Measurements from ENCODE around the gene FUNDC1.
"Not testable (repeated sequence)": the region's sequence is repeated elsewhere in the genome, so short reads cannot be mapped to it uniquely, and the experiment has no call there.

The FUNDC1 gene

GRCh38 chrX:44542567-44543325 lies at the start of gene FUNDC1:
TSS of gene FUNDC1 (minus strand) at chrX:44542859. CDS start at chrX:44542832, 27 bp downstream.
- peak; percentile 86 for DNase-seq

DNA sequence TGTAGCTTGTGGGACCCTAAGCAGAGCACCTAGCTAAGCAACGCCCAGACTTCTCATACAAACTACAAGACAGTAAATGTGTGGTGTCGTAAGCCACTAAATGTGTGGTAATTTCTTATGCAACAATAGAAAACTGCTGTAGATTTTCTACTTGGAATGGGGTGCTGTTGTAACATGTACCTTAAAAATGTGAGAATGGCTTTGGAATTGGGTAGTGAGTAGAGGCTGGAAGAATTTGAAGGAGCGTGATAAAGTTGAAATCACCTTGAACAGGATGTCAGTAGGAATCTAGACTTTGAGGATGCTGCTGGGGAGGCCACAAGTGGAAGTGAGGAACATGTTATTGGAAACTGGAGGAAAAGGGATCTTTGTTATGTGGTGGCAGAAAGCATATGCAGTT lies 43.2 kb upstream of the FUNDC1 start:
- DNase-seq, result no peak

DNA sequence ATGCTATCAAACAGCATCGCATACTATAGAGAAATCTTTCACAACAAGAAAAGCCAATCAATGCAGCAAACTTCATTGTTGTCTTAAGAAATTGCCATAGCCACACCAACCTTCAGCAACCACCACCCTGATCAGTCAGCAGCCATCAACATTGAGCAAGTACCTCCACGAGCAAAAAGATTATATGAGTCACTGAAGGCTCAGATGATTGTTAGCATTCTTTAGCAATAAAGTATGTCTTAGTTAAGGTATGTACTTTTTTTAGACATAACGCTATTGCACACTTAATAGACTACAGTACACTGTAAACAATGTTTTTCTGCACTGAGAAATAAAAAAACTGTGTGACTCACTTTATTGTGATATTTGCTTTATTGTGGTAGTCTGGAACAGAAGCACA lies 37.8 kb upstream of the FUNDC1 start:
- peak; percentile 67 for DNase-seq

GRCh38 chrX:44572340-44572938 lies 29.8 kb upstream of the FUNDC1 start:
- DNase-seq, result no peak

DNA sequence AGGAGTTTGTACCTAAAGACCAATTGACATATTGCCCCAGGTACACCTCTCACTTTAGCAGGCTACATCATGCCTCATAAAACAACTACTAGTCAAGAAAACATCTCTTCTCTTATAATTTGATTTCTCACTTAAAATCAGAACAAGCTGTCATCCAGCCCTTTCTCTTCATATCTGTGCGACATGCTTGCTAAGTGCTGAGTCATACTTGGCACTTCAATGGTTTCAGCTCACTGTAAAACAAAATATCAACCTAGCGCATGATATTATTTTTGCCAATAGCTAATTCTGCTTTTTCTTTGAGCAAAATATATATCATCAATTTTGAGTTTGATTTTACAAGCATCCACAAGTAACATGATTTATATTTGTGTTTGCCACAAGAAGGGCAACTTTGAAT lies 27.9 kb upstream of the FUNDC1 start:
- DNase-seq, result no peak

GRCh38 chrX:44569122-44569521 lies 26.5 kb upstream of the FUNDC1 start:
- DNase-seq, result no peak

DNA sequence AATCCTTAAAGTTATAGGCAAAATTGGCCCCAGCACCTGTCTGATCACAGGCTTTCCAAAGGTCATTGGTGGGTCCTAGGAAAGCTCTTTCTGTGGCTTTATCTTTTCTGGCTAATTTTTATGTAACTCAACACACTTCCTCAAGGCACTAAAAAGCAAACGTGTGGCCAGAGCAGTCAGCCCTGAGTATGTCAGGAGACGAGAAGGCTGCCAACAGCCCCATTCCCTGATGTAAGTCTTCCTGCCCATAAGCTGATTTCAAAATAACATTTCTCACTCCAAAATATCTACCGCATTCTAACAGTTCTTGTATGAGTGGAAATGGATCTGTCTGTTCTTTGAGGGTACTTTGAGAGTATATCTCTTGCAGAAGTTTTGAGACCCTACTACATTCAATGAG lies 25.5 kb upstream of the FUNDC1 start:
- peak; percentile 15 for DNase-seq

DNA sequence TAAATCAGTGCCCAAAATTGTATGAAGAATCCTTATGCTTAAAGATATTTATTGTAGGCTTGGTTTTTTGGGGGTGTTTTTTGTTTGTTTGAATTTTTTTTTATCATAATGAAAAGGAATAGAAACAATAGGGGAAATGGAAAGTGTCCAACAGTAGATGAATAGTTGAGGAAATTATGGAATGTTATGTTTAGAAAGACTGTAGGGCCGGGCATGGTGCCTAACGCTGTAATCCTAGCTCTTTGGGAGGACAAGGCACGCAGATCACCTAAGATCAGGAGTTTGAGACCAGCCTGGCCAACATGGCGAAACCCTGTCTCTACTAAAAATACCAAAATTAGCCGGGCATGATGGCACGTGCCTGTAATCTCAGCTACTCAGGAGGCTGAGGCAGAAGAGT lies 19.2 kb upstream of the FUNDC1 start:
- not testable (repeated sequence) for DNase-seq

- DNase-seq, result no peak
Measured at GRCh38 chrX:44550563-44550962, 7.9 kb upstream of the FUNDC1 start.

DNA sequence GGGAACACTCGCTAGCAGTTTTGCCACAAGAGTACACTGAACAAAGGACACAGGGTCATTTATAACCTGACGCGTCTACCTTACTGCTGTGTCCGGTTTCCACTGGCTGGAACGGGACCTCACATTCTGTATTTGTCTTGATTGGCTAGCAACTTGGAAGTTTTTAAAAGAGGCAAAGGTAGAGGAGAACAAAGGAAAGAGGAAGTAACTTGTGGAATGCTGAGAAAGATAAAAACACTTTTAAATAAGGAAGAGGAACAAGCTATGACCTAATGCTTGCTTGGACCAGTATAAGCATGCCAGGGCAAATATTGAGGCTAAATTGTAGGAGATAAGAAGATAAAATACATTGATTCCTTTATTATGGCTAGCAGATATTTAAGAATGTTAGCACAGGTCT lies 2.8 kb upstream of the FUNDC1 start:
- not testable (repeated sequence) for DNase-seq

DNA sequence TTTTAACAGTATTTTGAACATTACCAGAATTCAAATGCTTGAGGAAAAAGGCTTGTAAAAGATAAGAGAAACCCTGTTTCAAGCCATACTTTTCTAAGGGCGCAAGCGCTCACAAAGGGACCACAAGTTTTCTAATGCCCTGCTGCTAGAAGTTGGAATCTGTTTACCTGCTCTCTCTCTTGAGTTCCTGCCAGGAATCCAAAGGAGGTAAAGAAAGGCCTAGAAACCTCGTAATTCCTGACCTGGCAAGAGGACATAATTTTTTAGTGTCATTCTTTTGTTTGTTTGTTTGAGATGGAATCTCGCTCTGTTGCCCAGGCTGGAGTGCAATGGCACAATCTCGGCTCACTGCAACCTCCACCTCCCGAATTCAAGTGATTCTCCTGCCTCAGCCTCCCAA lies 1.4 kb upstream of the FUNDC1 start:
- DNase-seq, result no peak

DNA sequence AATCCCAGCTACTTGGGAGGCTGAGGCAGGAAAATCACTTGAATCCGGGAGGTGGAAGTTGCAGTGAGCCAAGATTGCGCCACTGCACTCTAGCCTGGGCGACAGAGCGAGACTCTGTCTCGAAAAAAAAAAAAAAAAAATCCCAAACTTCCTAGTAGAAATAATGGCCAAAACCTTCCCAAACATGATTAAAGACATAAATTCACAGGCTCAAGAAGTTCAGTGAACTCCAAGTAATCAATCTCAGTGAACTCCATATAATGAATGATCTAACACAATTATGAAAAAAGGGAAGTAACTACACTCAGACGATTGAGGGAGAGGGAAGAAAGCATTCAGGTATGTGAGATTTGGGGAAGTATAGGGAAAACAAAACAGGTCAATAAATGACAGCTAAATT lies 6.5 kb downstream of the FUNDC1 start:
- no peak for DNase-seq

DNA sequence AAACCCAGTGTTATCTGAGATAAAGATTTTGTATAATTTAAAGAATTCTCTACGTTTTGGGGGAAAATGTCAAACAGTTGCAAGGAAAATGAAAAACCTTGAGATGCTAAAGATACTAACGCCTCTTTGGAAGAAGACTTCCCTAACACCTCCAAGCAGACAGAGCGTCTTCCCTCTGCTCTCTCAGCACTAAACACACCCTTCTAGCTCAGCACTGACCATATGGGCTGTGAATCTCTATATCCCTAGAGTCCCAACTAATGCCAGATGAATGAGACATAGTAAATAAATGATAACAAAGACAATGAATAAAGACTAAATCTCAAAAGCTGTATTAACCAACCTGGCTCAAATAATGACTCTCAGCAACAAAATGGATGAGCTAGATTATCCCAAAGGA lies 13.3 kb downstream of the FUNDC1 start:
- no peak for DNase-seq

GRCh38 chrX:44514272-44514671 lies 28.4 kb downstream of the FUNDC1 start:
- no peak for DNase-seq

DNA sequence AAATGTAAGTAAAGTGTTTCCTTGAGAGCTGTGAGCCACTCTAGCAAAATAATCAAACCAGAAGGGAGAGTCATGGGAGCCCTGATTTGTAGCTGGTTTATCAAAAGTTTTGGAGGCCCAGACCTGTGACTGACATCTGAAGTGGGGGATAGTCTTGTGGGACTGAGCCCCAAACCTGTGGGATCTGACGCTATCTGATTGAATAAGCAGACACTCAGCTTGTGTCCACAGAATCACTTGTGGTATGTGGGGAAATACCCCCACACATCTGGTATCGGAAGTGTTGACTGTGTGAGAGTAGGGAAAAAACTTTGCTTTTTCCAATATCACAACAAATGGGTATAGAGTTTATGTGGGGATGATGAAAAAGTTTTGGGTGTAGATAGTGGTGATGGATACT lies 35.4 kb downstream of the FUNDC1 start:
- DNase-seq, result no peak

DNA sequence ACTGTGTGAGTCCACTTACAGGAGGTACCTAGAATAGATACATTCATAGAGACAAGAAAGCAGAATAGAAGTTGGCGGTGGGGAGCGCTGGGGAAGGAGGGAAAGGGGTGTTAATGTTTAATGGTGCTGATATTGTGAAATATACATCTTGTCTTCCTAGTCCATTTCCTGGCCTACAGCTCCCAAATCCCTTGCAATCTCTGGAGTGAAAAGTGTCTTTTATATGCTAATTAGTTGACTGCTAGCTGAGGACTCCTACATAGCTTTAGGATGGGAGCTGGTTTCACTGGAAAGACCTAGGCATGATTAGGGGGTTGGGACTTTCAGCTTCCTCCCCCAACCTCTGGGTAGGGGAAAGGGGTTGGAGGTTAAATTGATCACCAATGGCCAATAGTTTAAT lies 36.0 kb downstream of the FUNDC1 start:
- DNase-seq, result no peak

GRCh38 chrX:44503560-44503959 lies 39.1 kb downstream of the FUNDC1 start:
- DNase-seq, result no peak

- DNase-seq, result no peak
Measured at GRCh38 chrX:44495091-44495490, 47.6 kb downstream of the FUNDC1 start.

DNA sequence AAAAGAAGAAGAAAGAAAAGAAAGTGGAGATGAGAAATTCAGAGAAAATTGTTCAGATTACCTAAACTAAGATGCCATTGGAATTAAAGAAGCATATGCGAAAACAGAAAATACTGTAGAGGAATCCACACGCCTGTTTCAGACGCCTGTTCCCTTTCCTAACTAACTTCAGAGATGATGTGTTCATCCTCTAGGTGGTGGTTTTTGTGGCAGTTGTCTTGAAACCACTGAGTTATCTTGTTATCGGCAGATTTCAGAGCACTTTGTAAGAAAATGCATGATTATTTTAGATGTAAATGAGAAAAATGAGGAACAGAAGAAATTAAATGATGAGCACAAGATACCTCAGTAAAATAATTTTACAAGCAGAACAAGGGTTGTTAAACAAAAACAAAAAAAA lies 48.3 kb downstream of the FUNDC1 start:
- DNase-seq, result no peak

GRCh38 chrX:44489515-44489914 lies 53.1 kb downstream of the FUNDC1 start:
- DNase-seq, result no peak

DNA sequence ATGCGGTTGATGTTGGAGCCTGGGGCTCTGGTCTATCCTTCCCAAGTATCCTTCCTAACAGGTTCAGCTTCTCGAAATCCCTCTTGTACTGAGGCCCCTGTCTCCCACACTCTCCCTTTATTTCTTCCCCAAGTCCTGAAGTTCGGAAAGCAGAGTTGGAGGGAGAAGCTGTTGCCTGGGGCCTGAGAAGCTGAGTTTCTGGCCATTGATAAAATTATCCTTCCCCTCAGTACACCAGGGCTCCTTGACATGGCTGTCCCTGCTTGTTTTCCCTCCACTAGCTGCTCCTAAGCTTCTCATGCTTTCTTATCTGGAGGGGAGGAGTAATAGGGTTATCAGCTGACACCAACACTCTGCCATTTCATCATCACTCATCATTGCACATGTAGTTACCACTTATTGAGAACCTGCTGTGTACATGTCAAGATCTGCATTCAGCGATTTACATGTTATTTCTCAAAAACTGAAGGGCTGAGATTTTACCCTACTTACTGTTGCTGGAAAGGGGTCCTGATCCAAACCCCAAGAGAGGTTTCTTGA lies 58.0 kb downstream of the FUNDC1 start:
- peak; percentile 26 for DNase-seq

DNA sequence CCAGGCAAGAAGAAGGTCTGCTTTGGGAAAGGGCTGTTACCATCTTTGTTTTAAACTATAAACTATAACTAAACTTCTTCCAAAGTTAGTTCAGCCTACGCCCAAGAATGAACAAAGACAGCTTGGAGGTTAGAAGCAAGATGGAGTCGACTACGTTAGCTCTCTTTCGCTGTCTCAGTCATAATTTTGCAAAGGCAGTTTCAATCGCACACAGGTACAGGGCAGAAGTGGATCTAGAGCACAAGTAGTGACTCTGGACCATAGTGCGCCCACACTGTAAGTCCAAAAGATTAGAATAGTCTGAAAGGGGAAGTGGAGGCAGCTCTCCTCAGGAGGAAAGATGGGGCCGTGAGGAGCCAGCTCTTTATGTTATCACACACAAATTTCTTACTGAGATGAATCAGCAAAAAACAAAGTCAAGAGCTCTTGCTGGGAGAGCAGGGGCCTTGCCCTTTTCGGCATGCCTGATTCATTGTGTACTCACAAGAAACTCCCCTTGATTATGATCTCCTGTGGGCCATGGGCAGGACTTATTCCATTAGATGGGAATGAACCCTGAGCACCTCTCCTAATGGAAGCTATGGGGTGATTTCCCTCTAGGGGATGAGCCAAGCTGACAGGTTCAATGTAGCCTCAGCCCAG lies 58.6 kb downstream of the FUNDC1 start:
- DNase-seq, result peak; percentile 41

DNA sequence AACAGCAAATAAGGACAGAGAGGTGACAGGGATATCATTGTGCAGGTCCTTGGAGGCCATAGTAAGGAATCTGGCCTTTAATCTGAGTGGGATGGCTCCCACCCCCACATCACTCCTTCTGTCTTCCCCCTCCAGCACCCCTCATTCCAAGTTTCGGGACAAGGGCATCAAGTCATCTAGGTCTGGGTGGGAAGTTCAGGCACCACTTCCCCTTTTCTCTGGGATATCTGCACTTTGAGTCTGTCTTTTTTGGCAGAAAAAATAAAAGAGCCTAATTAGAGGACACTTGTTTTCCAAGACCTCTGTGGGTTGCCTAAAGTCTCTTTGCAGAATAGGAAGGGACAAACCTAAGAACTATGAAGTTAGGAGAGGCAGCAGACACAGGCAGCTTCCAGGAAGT lies 60.1 kb downstream of the FUNDC1 start:
- DNase-seq, result no peak

DNA sequence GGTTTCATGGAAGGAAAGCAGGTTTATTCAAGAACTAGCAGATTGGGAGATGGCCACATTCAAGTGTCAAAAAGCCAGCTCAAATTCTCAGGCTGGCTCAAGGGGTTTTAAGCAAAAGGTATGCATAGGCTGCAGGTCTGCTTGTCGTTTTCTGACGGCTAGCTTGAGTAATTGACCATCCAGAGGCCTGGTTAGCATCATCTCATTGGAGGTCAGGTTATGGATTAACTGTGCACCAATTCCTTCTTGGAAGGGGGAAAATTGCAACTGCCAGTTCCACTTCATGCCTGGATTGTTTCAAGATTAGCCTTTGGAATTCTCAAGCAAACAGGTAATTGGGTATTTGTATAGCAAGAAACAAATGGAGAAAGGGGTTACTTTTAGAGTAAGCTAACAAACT lies 62.1 kb downstream of the FUNDC1 start:
- DNase-seq, result no peak
